OCI-LY7 (cell line): ENCODE results near the gene FOSB.

Source experiments
- CTCF ChIP-seq: fragments of 200-600 bp; sonication (generic); conservative IDR thresholded peaks from 2 replicates; pipeline ENCODE4 v1.5.1; 2014; ENCODE audit warnings: mild to moderate bottlenecking, antibody characterized with exemption, low read length, moderate library complexity, mixed read lengths
- EZH2phosphoT487 ChIP-seq: fragments of 200-600 bp; sonication (generic); IDR thresholded peaks from 2 replicates; pipeline ENCODE4 v1.6.1; 2018; ENCODE audit warnings: low read depth, borderline replicate concordance, mild to moderate bottlenecking, mixed run types, antibody characterized with exemption, low read length, moderate library complexity, mixed read lengths

GRCh38 chr19:45467456-45468158 is at the start of gene FOSB:
- TF ChIP-seq CTCF (no peak; the same call in none of the 2 replicates), EZH2phosphoT487 (no peak)
